ENCODE results near the gene SEMA5A.

Gene SEMA5A

GRCh38 chr5:9222054-9222976 lies 323.6 kb downstream of the SEMA5A start:
- DNase-seq (ENCODE audit: low read depth), result no peak
- H3K4me3 ChIP-seq (ENCODE audit: low read depth, low read length), result no peak overlapping the region
- TF ChIP-seq CTCF (IDR thresholded peaks at IDR 0.05; ENCODE audit: control insufficient read depth, extremely low read depth, insufficient read depth), result no peak

- H3K4me3 ChIP-seq (ENCODE audit: low read depth, low read length), result no peak overlapping the region
- DNase-seq (ENCODE audit: low read depth), result no peak
- no peak for TF ChIP-seq CTCF (IDR thresholded peaks at IDR 0.05; ENCODE audit: control insufficient read depth, extremely low read depth, insufficient read depth)
Measured at GRCh38 chr5:9218358-9218757, 327.5 kb downstream of the SEMA5A start.

- no peak for TF ChIP-seq CTCF (IDR thresholded peaks at IDR 0.05; ENCODE audit: control insufficient read depth, extremely low read depth, insufficient read depth)
- H3K4me3 ChIP-seq (ENCODE audit: low read depth, low read length), result no peak overlapping the region
- DNase-seq (ENCODE audit: low read depth), result no peak
Measured at GRCh38 chr5:9212605-9213004, 333.3 kb downstream of the SEMA5A start.

- no peak for DNase-seq (ENCODE audit: low read depth)
- TF ChIP-seq CTCF (IDR thresholded peaks at IDR 0.05; ENCODE audit: control insufficient read depth, extremely low read depth, insufficient read depth), result no peak
Measured at GRCh38 chr5:9209846-9210492, 335.9 kb downstream of the SEMA5A start.

GRCh38 chr5:9207817-9208418 lies 338.0 kb downstream of the SEMA5A start:
- DNase-seq (ENCODE audit: low read depth), result peak; percentile 25

More at GRCh38 chr5:9209846-9210492, 335.9 kb downstream of the SEMA5A start:
- no peak overlapping the region for H3K4me3 ChIP-seq (ENCODE audit: low read depth, low read length)

DNA sequence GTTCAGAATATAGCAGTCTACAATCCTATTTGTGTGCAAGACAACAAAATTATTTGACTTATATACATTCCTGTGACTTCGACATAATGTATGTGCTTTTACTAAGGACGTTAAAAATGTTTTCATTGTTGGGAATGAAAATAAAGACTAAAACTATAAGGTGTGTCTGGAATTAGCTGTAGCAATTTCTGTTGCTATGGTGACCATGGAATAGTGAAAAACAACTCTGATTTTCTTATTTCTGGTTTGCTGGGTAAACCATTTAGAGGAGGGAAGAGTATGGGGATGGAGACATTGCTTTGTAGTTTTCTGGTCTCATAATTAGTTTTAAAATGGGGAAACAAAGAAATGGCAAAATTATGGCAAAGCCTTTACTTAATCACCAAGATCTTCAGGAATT lies 343.2 kb downstream of the SEMA5A start:
- no peak for DNase-seq (ENCODE audit: low read depth)
- H3K4me3 ChIP-seq (ENCODE audit: low read depth, low read length), result no peak overlapping the region
- TF ChIP-seq CTCF (IDR thresholded peaks at IDR 0.05; ENCODE audit: control insufficient read depth, extremely low read depth, insufficient read depth), result no peak

More at GRCh38 chr5:9207817-9208418, 338.0 kb downstream of the SEMA5A start:
- peak; percentile 59 for TF ChIP-seq CTCF (IDR thresholded peaks at IDR 0.05; ENCODE audit: control insufficient read depth, extremely low read depth, insufficient read depth)
- H3K4me3 ChIP-seq (ENCODE audit: low read depth, low read length), result no peak overlapping the region

Data from LNCaP clone FGC (cell line).